GM12892 (cell line): ENCODE measurements around the gene GPR146.

Experiments used
- POLR2A ChIP-seq: IDR thresholded peaks from 2 replicates; pipeline ENCODE4 v1.6.1; 2011; ENCODE audit warnings: low read depth, low read length, control low read depth
- POLR2AphosphoS5 ChIP-seq: IDR thresholded peaks from 2 replicates; pipeline ENCODE4 v1.6.1; 2011; ENCODE audit warnings: low read depth, low read length, control low read depth
- TAF1 ChIP-seq: IDR thresholded peaks from 2 replicates; pipeline ENCODE4 v1.6.1; 2011; ENCODE audit warnings: low read depth, mild to moderate bottlenecking, control low read depth, low read length, borderline replicate concordance

- TF ChIP-seq POLR2A = no peak
- TF ChIP-seq TAF1 = no peak
- no peak for TF ChIP-seq POLR2AphosphoS5
Measured at GRCh38 chr7:1056785-1057410, 12.6 kb downstream of the GPR146 start.
